SKM-1 treated with dmso at 0.1 percent for 144 hours (cell line): Measurements from ENCODE around the gene USP9X.
"Not testable (repeated sequence)": the region's sequence is repeated elsewhere in the genome, so short reads cannot be mapped to it uniquely, and the experiment has no call there.

ENCODE experiments used
- DNase-seq: peaks from one replicate; lab custom pipeline; 2025; ENCODE audit not compliant: unreplicated experiment; lab: John Stamatoyannopoulos, UW

USP9X gene

DNA sequence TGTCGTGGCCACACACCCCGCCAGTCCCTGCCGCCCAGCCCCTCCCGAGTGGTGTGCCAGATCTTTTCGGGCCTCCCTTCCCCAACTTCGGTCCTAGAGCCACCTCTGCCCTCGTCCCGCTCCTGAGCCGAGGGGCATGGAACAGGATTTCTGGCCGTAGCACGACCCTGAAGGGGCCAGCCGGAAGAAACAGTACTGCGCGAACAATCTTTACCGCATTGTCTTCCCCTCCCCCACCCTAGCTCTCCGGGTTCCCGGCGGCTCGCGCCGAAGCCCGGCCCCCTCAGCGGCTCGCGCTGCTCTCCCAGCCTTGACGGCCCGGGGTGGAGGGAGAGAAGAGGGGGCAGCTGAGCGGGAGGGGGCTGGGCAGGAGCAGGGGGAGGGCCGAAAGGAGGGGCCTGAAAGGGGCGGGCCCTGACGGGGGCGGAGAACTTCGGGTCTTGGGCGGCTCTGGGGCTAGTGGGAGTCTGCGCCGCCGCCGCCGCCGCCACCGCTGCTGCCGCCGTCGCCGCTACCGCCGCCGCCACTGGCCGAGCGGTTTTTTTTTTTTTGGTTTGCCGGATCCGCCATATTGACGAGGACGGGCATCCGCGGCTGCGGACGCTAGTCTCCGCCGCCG is at the start of gene USP9X:
TSS of gene USP9X (plus strand) at position 553 of the 619 bp plus-strand sequence. CDS start 38,184 bp downstream, outside the sequence.
- DNase-seq: peak; percentile 60

GRCh38 chrX:41035582-41035981 is 49.7 kb upstream of the USP9X start:
- DNase-seq: no peak

GRCh38 chrX:41036668-41037326 is 48.4 kb upstream of the USP9X start:
- no peak for DNase-seq

DNA sequence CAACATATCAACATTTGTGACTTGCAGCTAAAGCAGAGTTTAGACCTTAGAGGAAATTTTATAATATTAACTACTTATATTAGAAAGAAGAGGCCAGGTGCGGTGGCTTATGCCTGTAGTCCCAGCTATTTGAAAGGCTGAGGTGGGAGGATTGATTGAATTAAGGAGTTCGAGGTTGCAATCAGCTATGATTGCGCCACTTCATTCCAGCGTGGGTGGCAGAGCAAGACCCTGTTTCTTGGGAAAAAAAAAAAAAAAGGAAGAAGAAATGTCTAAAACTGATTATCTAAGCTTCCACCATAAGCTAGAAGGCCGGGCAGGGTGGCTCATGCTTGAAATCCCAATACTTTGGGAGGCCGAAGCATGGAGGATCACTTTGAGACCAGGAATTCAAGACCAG is 42.0 kb upstream of the USP9X start:
- DNase-seq: no peak

- no peak for DNase-seq
Observed at GRCh38 chrX:41043674-41044345, 41.4 kb upstream of the USP9X start.

DNA sequence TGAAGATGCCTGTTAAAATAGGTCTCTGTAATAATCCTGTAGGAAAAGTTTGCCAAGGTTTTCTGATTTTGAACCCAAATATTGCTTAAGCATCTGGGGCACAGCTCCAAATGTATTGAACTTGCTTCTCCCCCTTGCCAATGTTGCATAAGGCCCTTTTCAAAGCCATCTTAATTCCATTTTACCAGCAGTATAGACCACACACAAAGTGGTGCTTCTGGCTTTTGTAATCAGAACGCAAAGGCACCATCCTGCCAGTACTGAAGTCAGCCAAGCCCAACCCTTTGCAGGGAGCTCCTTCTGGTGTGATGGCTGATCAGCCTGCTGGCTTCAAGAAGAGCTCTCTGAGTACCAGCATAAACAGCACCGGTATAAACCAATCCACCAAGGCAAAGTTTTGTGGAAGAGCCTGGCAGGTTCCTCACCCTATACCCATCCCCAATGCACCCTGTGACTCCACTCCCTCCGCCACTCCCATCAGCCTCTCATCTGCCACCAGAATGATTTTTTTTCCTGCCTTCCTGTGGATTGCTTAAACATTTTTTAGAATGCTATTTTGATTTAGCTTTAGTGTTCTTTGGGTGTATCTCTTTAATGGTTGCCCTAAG is 39.2 kb upstream of the USP9X start:
- no peak for DNase-seq

- no peak for DNase-seq
Observed at GRCh38 chrX:41047878-41048534, 37.2 kb upstream of the USP9X start.

GRCh38 chrX:41050359-41050758 is 34.9 kb upstream of the USP9X start:
- DNase-seq: no peak

- DNase-seq: no peak
Observed at GRCh38 chrX:41051288-41051687, 34.0 kb upstream of the USP9X start.

- no peak for DNase-seq
Observed at GRCh38 chrX:41055740-41056139, 29.5 kb upstream of the USP9X start.

DNA sequence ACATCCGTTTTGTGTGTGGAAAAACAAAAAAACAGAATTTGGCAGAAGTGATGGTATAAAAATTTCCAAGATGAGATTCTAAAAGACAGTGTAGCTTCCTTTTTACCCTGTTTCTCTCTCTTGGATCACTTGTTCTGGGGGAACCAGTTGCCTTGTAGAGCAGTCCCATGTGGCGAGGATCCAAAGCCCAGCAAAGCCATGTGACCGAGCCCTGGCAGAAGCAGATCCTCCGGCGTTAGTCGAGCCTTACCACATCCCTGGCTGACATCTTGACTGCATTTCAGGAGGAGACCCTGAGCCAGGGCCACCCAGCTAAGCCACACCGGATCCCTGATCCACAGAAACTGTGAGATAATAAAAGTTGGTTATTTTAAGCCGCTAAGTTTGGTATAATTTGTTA is 22.0 kb upstream of the USP9X start:
- DNase-seq: not testable (repeated sequence)

GRCh38 chrX:41064018-41064417 is 21.2 kb upstream of the USP9X start:
- DNase-seq: no peak

- no peak for DNase-seq
Observed at GRCh38 chrX:41066391-41066790, 18.9 kb upstream of the USP9X start.

- DNase-seq: no peak
Observed at GRCh38 chrX:41066969-41067368, 18.3 kb upstream of the USP9X start.

- DNase-seq: no peak
Observed at GRCh38 chrX:41067721-41068120, 17.5 kb upstream of the USP9X start.

DNA sequence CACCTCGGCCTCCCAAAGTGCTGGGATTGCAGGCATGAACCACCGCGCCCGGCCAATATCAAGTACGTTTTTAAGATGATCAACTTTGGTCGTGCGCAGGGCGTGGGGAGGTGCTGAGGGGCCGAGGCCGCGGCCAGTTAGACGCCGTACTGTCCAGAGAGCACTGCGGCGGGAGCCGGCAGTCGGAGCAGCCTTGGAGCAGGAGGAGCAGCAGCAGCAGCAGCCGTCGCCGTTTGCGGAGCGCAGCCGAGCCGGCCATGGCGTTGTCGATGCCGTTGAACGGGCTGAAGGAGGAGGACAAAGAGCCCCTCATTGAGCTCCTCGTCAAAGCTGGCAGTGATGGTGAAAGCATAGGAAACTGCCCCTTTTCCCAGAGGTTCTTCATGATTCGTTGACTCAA is 8.5 kb upstream of the USP9X start:
- no peak for DNase-seq

DNA sequence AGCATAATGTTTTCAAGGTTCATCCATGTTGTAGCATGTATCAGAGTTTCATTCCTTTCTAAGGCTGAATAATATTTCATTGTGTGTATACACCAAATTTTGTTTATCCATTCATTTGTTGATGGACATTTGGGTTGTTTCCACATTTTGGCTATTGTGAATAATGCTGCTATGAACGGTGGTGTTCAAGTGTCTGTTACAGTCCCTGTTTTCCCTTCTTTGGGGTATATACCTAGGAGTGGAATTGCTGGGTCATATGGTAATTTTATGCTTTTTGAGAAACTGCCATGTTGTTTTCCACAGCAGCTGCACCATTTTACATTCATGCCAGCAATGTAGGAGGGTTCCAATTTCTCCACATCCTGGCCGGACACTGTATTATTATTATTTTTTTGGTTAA is 3.4 kb upstream of the USP9X start:
- no peak for DNase-seq

- peak; percentile 43 for DNase-seq
Observed at GRCh38 chrX:41082783-41083182, 2.5 kb upstream of the USP9X start.

DNA sequence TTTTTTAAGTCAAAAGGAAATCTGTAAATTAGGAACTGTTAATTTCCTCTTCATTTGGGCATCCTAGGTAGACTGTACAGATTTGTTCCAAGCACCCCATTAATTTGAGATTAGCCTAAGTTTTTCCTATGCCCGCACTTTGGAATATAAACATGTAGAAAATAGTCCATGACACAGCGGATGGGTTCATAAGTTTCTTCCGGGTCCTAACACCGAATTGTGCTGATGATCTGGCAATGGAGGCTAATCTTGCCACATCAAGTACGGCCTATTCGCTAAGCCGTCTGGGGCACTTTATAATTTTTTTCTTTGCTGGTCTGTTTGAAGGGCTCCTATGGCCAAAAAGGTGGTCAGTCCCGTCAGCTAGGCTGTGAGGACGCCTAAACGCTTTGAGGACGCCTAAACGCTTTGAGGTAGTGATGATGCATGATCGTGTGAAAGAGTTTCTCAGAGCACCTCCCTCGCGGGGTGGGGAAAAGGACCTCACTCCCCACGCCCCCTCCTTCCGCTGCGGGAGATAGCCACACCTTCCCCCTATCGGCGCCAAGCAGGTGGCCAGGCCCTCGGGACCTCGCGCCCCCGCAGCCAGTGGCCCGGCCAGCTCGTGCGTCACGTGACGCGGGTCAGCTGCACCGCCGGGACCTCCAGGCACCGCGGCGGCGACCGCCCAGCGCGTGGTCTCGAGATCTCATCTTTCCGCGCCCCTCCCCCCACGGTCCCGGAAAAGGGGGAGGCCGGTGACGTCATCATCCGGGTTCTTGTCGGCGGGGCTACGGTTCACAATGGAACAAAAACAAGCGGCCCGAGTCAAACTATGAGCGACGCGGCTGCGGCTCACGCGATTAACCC is 977 bp upstream of the USP9X start:
- peak; percentile 85 for DNase-seq

DNA sequence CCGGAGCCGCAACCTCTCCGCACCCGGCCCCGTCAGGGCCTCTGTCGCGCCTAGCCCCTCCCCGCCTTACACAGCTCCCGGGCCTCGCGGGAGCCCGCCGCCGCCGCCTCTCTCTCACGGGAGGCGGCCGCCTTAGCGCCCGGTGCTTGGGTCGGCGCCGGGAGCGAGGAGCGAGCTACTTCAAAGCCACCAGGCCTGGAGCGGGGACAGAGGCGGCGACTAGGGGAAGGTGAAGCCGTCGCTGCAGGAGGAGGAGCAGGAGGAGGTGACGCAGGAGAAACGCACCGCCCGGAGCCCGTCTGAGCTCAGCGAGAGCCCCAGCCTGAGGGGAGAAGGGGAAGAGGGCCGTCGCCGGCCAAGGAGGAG is 250 bp downstream of the USP9X start:
- peak; percentile 12 for DNase-seq
